GM19324 (cell line): ENCODE measurements around the gene BACE1.
A peak's percentile ranks its signal among the peaks of the same experiment; 100 is the strongest.
"Not testable (repeated sequence)": the region's sequence is repeated elsewhere in the genome, so short reads cannot be mapped to it uniquely, and the experiment has no call there.

Experiments
- ATAC-seq: cut with Tn5 transposase; IDR thresholded peaks from one replicate; pipeline ENCODE4 v1.9.1; 2021; ENCODE audit warnings: mild to moderate bottlenecking, moderate library complexity; ENCODE audit not compliant: unreplicated experiment, low FRiP score

BACE1 gene

GRCh38 chr11:117316197-117316961 lies at the start of gene BACE1:
Gene BACE1 (minus strand): TSS chr11:117316256. CDS start chr11:117315795, 461 bp downstream.
- ATAC-seq = no peak

- no peak for ATAC-seq
These were observed 45.4 kb upstream of the BACE1 start for GRCh38 chr11:117361432-117361831.

GRCh38 chr11:117356126-117356890 lies 40.3 kb upstream of the BACE1 start:
- ATAC-seq = no peak

DNA sequence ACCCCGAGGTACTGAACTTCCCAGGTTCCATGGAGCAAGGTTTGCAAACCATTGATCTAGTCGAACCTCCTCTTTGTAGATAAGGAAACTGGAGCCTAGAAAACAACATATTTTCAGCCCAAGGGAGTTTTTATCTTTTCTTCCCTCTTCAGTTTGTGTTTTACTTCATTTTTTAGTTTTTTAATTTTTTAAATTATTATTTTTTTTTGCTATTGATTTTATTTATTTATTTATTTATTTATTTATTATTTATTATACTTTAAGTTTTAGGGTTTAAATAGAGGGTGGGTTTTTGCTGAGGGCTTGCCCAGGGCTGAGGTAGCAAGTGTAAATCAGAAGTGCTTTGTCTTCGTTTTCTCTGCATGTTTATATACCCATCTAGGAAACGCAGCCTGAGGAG lies 38.5 kb upstream of the BACE1 start:
- no peak for ATAC-seq

DNA sequence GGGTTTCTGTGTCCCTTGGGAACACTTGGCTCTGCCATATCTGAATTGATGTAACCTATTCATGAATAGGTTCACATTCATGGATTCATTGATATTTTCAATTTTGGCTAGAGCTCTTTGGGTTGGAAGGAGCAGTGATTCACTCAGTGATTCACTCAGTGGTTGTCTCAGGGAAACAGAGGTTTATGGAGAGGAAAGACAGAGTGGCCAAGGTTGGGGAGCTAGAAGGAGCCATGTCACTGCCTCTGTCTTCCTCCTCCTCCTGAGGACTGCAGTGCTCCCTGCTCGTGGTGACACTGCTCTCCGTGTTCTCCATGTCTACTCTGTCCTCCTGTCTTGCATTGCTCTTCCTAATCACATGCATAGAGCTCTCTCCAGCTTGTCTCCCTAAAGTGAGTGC lies 29.0 kb upstream of the BACE1 start:
- ATAC-seq = no peak

GRCh38 chr11:117337076-117337475 lies 21.0 kb upstream of the BACE1 start:
- no peak for ATAC-seq

DNA sequence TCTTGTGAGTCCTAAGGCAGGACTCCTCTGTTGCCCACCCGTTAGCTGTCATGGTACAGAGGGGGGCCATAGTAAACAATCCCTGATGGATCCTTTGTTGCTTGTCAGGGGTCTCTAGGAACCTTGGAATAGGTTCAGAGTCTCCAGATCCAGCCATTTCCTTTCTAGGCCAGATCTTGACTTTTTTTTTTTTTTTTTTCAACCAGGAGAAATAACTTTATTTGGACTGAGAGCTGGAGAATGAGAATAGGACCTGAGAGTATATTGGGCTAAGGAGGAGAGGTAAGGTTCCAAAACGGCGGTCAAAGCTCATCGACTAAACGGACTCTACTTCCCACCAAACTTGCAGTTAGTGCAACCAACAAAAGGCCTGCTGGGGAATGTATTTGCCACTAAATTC lies 19.3 kb upstream of the BACE1 start:
- ATAC-seq = no peak

- ATAC-seq = no peak
These were observed 18.8 kb upstream of the BACE1 start for GRCh38 chr11:117334896-117335295.

DNA sequence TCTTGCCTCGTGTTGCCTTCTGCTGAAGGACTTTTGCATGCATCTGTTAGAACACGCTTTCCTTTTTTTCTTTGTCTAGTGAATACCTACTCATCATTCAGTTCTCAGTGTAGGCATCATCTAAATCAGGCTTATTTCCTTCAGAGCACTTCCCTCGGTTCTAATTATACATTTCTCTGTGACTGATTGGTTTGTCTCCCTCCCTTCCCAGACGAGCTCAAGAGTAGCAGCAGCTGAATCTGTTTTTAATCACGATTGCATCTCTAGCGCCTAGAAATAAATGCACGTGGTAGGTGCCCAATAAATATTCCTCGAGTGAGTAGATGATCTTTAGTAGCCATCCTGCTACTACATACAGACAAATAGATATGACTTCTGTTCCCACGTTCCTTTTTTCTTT lies 17.9 kb upstream of the BACE1 start:
- no peak for ATAC-seq

- no peak for ATAC-seq
These were observed 16.8 kb upstream of the BACE1 start for GRCh38 chr11:117332843-117333242.

DNA sequence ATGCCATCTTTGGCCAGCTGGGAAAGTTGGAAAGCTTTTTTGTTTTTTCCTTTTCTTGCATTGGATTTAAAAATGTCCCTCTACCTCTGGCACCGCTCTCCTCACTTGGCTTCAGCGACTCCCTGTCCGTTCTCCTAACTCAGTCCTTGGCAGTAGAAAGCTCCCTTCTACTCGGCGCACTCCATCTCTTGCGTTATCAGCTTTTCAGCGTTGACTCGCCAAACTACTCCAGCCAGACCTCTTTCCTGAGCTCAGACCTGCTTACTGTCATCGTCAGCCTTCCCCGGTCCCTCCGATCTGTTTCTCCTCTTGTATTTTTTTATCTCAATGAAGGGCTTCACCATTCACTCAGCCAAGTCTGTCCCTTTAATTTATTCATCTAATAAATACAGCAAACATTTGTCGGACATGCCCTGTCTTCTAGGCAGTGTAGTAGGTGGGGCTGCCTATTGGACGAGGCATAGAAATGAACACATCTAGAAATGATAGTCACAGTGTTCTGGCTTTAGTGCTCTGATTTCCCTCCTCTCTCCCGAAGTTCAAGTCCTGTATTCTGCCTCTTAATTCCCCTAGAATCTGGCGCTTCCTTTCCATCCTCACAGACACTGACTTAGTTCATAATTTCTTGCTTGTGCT lies 12.4 kb upstream of the BACE1 start:
- peak; percentile 1 for ATAC-seq

DNA sequence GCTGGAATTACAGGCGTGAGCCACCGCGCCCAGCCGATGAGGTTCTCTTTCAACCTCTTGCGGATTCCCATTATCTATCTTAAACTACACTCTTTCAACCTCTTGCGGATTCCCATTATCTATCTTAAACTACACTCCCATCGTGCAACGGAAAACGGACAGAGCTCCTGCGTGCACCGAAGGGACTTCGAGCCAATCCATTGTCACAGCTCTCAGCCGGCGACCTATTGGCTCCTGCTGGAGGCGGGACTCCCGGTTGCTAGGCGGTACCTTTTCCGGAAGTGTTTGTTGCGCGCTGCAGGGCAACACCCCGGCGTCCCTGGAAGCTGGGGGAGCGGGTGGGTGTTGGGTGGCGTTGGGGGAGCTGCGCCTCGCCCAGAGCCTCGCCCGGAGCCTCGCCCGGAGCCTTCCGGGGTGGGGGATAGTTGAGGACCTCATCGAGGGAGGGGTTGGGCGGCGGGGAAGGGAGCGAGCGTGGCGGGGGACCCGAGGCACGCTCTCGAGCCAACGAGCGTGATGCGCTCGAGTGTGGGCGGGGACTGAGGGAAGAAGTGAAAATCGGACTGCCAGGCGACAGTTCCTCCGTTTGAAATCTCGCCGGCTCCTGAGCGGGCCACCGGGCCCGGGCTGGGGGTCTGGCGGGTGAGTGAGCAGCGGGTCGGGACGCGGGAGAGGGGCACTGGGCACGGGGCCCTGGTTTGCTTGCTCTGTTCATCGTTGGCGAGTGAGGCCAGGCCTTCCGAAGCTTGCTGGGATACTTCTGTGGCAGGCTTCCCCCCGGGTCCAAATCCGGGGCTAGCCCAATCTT lies 11.7 kb upstream of the BACE1 start, which contains the start of gene CEP164:
CEP164 (plus strand) TSS at position 288 of the 808 bp plus-strand sequence. CDS start 10,733 bp downstream, outside the sequence.
- peak; percentile 91 for ATAC-seq

DNA sequence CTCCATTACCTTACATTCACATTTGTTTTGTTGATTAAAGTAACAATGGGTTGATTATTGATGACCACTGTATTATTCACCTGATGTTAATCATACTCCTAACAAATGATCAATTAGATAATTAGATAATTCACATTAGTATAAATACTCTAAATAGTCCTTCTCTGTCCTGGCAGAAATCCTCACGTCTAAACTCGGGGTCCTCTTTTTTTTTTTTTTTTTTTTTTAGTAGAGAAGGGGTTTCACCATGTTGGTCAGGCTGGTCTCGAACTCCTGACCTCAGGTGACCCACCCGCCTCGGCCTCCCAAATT lies 11.2 kb upstream of the BACE1 start:
- not testable (repeated sequence) for ATAC-seq

GRCh38 chr11:117319214-117319840 lies 3.3 kb upstream of the BACE1 start:
- ATAC-seq = no peak

DNA sequence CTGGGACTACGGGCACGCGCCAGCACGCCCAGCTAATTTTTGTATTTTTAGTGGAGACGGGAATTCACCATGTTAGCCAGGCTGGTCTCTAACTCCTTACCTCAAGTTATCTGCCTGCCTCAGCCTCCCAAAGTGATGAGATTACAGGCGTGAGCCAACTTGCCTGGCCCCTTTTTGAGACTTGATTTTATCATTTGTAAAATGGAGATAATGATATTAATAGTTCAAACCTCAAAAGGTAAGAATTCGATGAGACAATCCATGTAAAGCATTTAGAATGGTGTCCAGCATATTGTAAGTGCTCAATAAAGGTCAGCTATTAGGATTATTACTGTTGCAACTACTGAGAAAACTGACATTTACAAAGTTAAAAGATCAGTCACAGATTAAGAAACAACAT lies 2.7 kb upstream of the BACE1 start:
- ATAC-seq = no peak

DNA sequence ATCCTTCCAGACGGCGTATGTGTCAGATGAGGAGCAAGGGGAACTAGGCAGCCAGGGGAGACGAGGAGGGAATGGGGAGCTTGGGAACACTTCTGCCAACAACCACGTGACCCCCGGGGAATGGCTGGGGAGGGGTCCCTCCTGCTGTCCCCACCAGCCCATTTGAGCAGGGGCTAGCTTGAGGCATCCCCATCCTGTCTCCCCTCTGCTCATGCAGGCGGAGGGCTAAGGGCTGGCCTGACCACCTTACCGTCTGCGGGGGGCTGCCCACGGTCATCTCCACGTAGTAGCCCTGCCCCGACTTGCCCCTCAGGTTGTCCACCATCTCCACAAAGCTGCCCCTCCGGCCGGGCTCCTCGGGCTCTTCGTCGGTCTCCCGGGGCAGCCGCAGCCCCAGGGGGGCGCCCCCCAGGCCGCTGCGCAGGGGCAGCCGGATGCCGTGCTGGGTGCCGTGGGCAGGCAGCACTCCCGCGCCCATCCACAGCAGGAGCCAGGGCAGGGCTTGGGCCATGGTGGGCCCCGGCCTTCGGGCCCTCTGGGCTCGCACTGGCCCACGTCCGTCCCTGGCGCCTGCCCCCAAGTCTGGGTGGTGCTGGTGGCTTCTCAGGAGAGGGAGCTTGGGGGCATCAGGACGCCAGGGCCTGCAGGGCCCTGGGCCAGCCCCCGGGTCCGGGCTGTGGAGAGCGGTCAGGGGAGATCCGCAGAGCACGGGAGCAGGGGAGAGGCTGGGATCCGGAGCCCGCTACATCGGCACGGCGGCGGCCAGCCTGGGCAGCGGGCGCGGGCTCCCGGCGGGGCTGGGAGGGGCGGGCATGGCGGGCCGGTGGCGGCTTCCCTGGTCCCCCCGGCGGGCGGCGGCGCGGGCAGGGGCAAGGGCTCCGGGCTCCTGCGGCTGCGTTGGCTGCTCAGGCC lies 515 bp downstream of the BACE1 start:
- no peak for ATAC-seq

GRCh38 chr11:117314840-117315239 lies 1.2 kb downstream of the BACE1 start:
- ATAC-seq = no peak

DNA sequence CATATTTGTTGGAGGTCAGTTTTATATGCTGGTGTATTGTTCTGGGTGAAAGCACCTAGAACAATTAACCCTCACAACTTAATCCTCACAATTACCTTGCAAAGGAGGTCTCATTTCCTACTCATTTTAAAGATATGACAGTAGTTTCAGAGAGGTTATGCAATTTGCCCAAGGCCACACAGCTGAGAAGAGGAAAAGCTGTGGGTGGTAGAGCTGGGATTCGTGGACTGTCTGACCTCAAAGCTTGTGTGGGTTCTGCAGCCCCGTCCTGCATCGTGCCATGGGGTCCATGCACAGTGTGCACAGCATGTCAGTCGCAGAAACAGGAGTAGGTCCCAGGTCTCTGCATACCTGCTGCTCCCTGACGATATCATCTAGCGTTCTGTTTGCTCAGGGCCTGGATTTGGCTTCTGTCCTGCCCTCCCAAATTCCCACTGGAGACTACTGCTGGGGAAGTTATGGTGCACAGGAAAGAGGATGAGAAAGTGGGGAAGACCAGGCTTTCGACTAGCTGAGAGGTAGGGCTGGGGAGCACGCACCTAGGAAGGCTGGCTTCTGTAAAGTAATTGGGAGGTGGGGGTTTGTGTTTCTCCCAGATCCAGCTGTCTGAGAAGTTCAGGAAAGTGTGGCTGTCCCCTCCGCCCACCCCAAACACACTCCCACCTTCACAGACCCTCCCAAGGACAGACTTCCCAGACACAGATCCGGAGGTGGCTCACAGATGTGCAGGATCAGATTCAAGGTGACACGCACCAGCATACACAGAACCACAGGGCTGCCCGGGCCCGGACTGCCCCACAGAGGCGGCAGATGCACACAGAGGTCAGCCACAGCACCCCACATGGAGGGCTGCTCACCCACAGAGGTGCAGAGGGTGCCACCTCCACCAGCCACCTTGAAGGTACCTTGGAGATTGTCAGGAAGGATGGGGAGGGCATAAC lies 2.0 kb downstream of the BACE1 start:
- ATAC-seq = no peak
